Colonic mucosa (tissue), 4 donors: ENCODE results near the gene OGDH. TPM values are rescaled to one million over a fixed set of nuclear protein-coding genes. Genes with fewer than 3 reads are reported as not detected.
"Not testable (repeated sequence)": the region's sequence is repeated elsewhere in the genome, so short reads cannot be mapped to it uniquely, and the experiment has no call there.

Source experiments
- DNase-seq: peaks from one replicate; pipeline ENCODE4 v3.0.0-alpha.2; 2020
- H3K27ac ChIP-seq: fragments of 200-600 bp; one replicate; pipeline ENCODE4 v1.8.0; 2021
- H3K27me3 ChIP-seq: fragments of 200-600 bp; one replicate; pipeline ENCODE4 v1.8.0; 2021
- H3K36me3 ChIP-seq: fragments of 200-600 bp; one replicate; pipeline ENCODE4 v1.8.0; 2021
- H3K4me1 ChIP-seq: fragments of 200-600 bp; one replicate; pipeline ENCODE4 v1.8.0; 2021; ENCODE audit warnings: mild to moderate bottlenecking
- H3K4me3 ChIP-seq: fragments of 200-600 bp; one replicate; pipeline ENCODE4 v1.8.0; 2021
- H3K9ac ChIP-seq, 2 donors: one replicate each; pipeline ENCODE4 v1.7.0; 2013; ENCODE audit warnings: control low read depth in 2 of 2, low read depth in 2 of 2, low read length in 2 of 2
- H3K9me3 ChIP-seq: fragments of 200-600 bp; one replicate; pipeline ENCODE4 v1.8.0; 2021
- CTCF ChIP-seq: fragments of 200-600 bp; IDR thresholded peaks from one replicate; pipeline ENCODE4 v1.8.0; 2022; ENCODE audit warnings: antibody characterized with exemption, mild to moderate bottlenecking
- intact Hi-C: fragments of 100-400 bp; cut with DNase I; formaldehyde crosslinking; loops from one replicate; pipeline ENCODE4 v1.14.1; 2022
- total RNA-seq, 2 donors: library from RNA; stranded (reverse); fragmentation: NEBNext Ultra II Directional in 1 of 2; extraction: Animal tissue kit (Norgen Biotek cat#: 25700) in 1 of 2; gene quantifications; one replicate each; pipeline ENCODE4 v1.2.1, GENCODE V29; 2021
- donor health status: healthy.
- donor health status: DM: no; HTN: no; CAD: no.
- donor health status: DM: no; HTN: no; CAD: no.

The OGDH gene
- total RNA-seq, 2 donors from 2014 or later: 142 to 164 TPM

- Histone ChIP-seq H3K36me3 (peaks cover 4% of the 10 kb centered on the region), H3K4me3 (peak overlapping the region; percentile 89), H3K27ac (peak overlapping the region; percentile 99), H3K27me3 (no peaks in the 10 kb centered on the region), H3K9ac (peak overlapping the region in 1 of 2 donors; percentile 95), H3K9me3 (no peaks in the 10 kb centered on the region), H3K4me1 (peaks cover 14% of the 10 kb centered on the region)
- intact Hi-C loops: loop anchor here (5.0 kb wide), 1 partner anchor 214 kb away; the partner anchor contains the start of gene PPIA
- no peak for TF ChIP-seq CTCF
- DNase-seq: no peak
Observed at GRCh38 chr7:44583146-44583865, 23.1 kb upstream of the OGDH start.

DNA sequence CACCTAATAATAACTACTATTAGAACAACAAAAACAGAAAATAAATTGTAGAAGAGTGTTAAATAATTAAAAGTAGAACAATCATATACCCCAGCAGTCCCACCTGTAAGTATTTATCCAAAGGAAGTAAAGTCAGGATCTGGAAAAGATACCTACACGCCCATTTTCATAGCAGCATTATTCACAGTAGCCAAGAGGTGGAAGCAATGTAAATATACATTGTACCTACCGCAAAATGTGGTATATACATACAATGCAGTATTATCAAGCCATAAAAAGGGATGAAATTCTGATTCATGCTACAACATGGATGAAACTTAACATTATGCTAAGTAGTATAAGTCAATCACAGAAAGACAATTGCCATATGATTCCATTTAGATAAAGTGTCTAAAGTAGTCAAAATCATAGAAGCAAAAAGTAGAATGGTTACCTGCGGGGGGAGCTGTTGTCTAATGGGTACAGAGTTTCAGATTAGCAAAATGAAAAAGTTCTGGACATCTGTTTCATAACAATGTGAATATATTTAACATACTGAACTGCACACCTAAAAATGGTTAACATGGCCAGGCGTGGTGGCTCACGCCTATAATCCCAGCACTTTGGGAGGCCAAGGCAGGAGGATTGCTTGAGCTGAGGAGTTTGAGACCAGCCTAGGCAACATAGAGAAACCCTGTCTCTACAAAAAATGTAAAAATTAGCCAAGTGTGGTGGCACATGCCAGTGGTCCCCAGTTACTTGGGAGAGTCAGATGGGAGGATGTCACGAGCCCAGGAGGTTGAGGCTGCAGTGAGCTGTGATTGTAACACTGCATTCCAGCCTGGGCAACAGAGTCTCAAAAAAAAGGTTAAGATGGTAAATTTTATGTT lies 18.4 kb upstream of the OGDH start:
- Histone ChIP-seq H3K9me3 (no peaks in the 10 kb centered on the region), H3K9ac (no peak overlapping the region), H3K36me3 (no peaks in the 10 kb centered on the region), H3K27ac (no peak overlapping the region), H3K27me3 (no peaks in the 10 kb centered on the region), H3K4me1 (no peaks in the 10 kb centered on the region), H3K4me3 (no peak overlapping the region)
- peak; percentile 71 for DNase-seq
- TF ChIP-seq CTCF: peak; percentile 41
- intact Hi-C loops: loop anchor here (5.0 kb wide), 2 partner anchors 259 to 334 kb away; partner anchors contain the start of gene H2AZ2

DNA sequence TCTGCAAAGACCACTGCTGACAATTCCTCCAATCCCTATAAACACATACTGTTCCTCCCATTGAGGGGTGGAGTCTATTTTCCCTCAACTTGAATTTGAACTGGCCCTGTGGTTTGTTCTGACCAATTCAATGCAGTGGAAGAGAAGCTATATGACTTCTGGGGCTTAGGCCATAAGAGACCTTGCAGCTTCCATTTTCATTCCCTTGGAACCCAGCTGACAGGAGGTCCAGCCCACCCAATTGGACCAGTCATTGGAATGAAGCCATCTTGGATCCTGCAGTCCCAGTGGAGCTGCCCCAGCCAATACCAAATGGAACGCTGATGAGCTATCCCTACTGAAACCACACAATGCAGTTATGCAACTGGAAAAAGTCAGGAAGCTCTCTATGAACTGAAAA lies 15.5 kb upstream of the OGDH start:
- Histone ChIP-seq H3K27ac (no peak overlapping the region), H3K27me3 (no peaks in the 10 kb centered on the region), H3K9me3 (no peaks in the 10 kb centered on the region), H3K36me3 (no peaks in the 10 kb centered on the region), H3K9ac (no peak overlapping the region), H3K4me1 (no peaks in the 10 kb centered on the region), H3K4me3 (no peak overlapping the region)
- no peak for DNase-seq
- intact Hi-C loops: loop anchor here (10.0 kb wide), 2 partner anchors 174 to 544 kb away; no protein-coding TSS in a partner anchor
- no peak for TF ChIP-seq CTCF

GRCh38 chr7:44595934-44596635 lies 10.3 kb upstream of the OGDH start:
- DNase-seq: no peak
- H3K4me3 ChIP-seq: no peak overlapping the region
- H3K9ac ChIP-seq: no peak overlapping the region
- no peaks in the 10 kb centered on the region for H3K9me3 ChIP-seq
- intact Hi-C loops: loop anchor here (10.0 kb wide), 2 partner anchors 169 to 539 kb away; no protein-coding TSS in a partner anchor
- no peak overlapping the region for H3K27ac ChIP-seq
- H3K4me1 ChIP-seq: no peaks in the 10 kb centered on the region
- no peaks in the 10 kb centered on the region for H3K27me3 ChIP-seq
- no peak for TF ChIP-seq CTCF
- no peaks in the 10 kb centered on the region for H3K36me3 ChIP-seq

DNA sequence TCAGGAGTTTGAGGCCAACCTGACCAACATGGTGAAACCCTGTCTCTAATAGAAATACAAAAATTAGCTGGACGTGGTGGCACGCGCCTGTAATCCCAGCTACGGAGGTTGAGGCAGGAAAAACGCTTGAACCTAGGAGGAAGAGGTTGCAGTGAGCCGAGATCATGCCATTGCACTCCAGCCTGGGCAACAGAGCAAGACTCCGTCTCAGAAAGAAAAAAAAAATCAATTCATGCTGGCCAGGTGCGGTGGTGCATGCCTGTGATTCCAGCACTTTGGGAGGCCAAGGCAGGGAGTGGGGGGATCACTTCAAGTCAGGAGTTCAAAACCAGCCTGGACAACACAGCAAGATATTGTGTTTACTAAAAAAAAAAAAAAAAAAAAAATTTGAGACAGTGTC lies 9.2 kb upstream of the OGDH start:
- intact Hi-C loops: loop anchor here (10.0 kb wide), 2 partner anchors 168 to 538 kb away; no protein-coding TSS in a partner anchor

More for the DNA sequence above, 9.2 kb upstream of the OGDH start:
- not testable (repeated sequence) for H3K9ac ChIP-seq, H3K4me1 ChIP-seq, H3K27ac ChIP-seq, H3K36me3 ChIP-seq, H3K9me3 ChIP-seq, H3K27me3 ChIP-seq, DNase-seq, H3K4me3 ChIP-seq
